Pancreas (tissue), 10 donors: ENCODE measurements around the gene CEACAM1. TPM values are rescaled to one million over a fixed set of nuclear protein-coding genes. Genes with fewer than 3 reads are reported as not detected.
"Not testable (repeated sequence)": the region's sequence is repeated elsewhere in the genome, so short reads cannot be mapped to it uniquely, and the experiment has no call there.

Experiments
- ATAC-seq, 4 donors: fragments of 200-7000 bp; cut with Tn5 transposase; one replicate each; pipeline versions ENCODE4 v1.8.0 to v1.9.1; 2020; ENCODE audit warnings: mild to moderate bottlenecking in 4 of 4, moderate library complexity in 4 of 4
- DNase-seq, 6 donors: peaks; one replicate each; pipeline ENCODE4 v3.0.0-alpha.2; 2020
- FAIRE-seq: peaks from 2 replicates; lab custom pipeline; 2012; peaks lifted over from hg19 to GRCh38; lab: Jason Lieb, UNC
- H3K27ac ChIP-seq, 4 donors: fragments of 200-600 bp; sonication (generic); 1 replicate in 3 of 4; 2 replicates in 1 of 4; pipeline versions ENCODE4 v1.5.0 to v1.8.0; 2020
- H3K27me3 ChIP-seq, 4 donors: fragments of 200-600 bp; one replicate each; pipeline ENCODE4 v1.8.0; 2021
- H3K36me3 ChIP-seq, 3 donors: fragments of 200-600 bp; sonication (generic) in 1 of 3; one replicate each; pipeline versions ENCODE4 v1.5.0 to v1.8.0; 2020 to 2021
- H3K4me1 ChIP-seq, 3 donors: fragments of 200-600 bp; one replicate each; pipeline ENCODE4 v1.8.0; 2021
- H3K4me3 ChIP-seq, 4 donors: fragments of 200-600 bp; sonication (generic) in 2 of 4; one replicate each; pipeline versions ENCODE4 v1.5.0 to v1.8.0; 2020 to 2021
- H3K9me3 ChIP-seq, 4 donors: fragments of 200-600 bp; one replicate each; pipeline ENCODE4 v1.8.0; 2021
- WGBS, 2 donors: extraction: QIAGEN DNeasy Blood & Tissue Kit; methylation state at CpG; one replicate each; pipeline ENCODE4 v1.1.7; 2013; 5-methylcytosine and 5-hydroxymethylcytosine counted together
- intact Hi-C, 3 donors: fragments of 100-400 bp; cut with DNase I; formaldehyde crosslinking; loops; one replicate each; pipeline versions ENCODE4 v1.11.1 to v1.14.2; 2022
- polyA plus RNA-seq, 2 donors: library from polyadenylated mRNA; stranded (reverse); fragments of 200-250 nt; gene quantifications; one replicate each; pipeline ENCODE4 v1.2.3, GENCODE V29; 2013
- total RNA-seq, 6 donors: library from RNA; stranded (reverse); fragmentation: NEBNext Ultra II Directional in 4 of 6; extraction: Animal tissue kit (Norgen Biotek cat#: 25700) in 4 of 6; gene quantifications; one replicate each; pipeline versions ENCODE4 v1.2.1 to v1.2.4, GENCODE V29; 2021 to 2023
- TF ChIP-seq, protein P1 (sequence below), 4 donors: fragments of 200-600 bp; sonication (generic) in 3 of 4; IDR thresholded peaks; one replicate each; pipeline versions ENCODE4 v1.5.0 to v1.8.0; 2021; ENCODE audit warnings: antibody characterized with exemption in 4 of 4
- donor health status: healthy with polysubstance abuse.
- donor health status: DM: no; HTN: no; CAD: no; lungs with moderate emphysema.
- donor health status: DM: no; HTN: no; CAD: no.
- donor health status: control.
- donor health status: control.
- donor health status: Bipolar disorder and iron deficiency.
- donor health status: DM: yes; HTN: yes; CAD: no.
- donor health status: DM: no; HTN: no; CAD: no.
- donor health status: DM: no; HTN: no; CAD: no.
- donor health status: DM: yes; HTN: yes; CAD: no.

CEACAM1 gene
- total and polyA plus RNA-seq, 8 donors, result 1.3 to 7.2 (median 1.9) TPM

DNA sequence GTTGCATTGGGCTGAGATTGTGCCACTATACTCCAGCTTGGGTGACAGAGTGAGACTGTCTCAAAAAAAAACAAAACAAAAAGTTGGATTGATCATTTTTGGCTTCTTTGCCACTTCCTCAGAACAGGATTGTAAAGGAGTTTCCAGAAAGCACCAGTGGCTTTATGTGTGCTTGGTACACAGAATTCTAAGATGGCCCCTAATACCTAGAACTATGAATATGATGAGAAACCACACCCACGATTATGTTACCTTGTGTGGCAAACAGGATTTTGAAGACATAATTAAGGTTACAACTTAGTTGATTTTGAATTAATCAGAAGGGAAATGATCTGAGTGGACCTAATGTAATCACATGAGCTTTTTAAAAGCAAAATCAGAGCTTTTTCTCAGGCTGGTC lies 26.5 kb downstream of the CEACAM1 start:
- H3K9me3 ChIP-seq, result no peaks in the 10 kb centered on the region

DNA sequence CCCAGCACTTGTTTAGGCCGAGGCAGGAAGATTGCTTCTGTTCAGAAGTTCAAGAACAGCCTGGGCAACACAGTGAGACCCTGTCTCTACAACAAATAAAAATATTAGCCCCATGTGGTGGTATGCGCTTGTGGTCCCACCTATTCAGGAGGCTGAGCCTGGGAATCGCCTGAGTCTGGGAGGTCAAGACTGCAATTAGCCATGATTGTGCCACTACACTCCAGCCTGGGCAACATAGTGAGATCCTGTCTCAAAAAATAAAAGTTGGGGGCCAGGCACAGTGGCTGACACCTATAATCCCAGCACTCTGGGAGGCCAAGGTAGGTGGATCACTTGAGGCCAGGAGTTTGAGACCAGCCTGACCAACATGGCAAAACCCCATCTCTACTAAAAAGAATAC lies 27.0 kb downstream of the CEACAM1 start:
- 96 to 97% methylated on average over 3 of the region's 3 CpGs for WGBS, 2 donors
- intact Hi-C loops, H3K4me3 ChIP-seq, H3K36me3 ChIP-seq, FAIRE-seq, H3K9me3 ChIP-seq, H3K27ac ChIP-seq, DNase-seq, H3K27me3 ChIP-seq, ATAC-seq: not testable (repeated sequence)
- H3K4me1 ChIP-seq, result peaks cover 0 to 20% (median 17%) of the 10 kb centered on the region in 3 donors

More for the DNA sequence above, 26.5 kb downstream of the CEACAM1 start:
- WGBS, 2 donors, result 63 to 68% methylated on average over 1 of the region's 1 CpG
- Histone ChIP-seq H3K36me3 (no peaks in the 10 kb centered on the region), H3K4me3 (no peak overlapping the region), H3K27ac (no peak overlapping the region), H3K27me3 (no peaks in the 10 kb centered on the region), H3K4me1 (peaks cover 0 to 20% (median 17%) of the 10 kb centered on the region in 3 donors)
- ATAC-seq (no peak), FAIRE-seq (no peak), DNase-seq (no peak)
- TF ChIP-seq, protein P1, sequence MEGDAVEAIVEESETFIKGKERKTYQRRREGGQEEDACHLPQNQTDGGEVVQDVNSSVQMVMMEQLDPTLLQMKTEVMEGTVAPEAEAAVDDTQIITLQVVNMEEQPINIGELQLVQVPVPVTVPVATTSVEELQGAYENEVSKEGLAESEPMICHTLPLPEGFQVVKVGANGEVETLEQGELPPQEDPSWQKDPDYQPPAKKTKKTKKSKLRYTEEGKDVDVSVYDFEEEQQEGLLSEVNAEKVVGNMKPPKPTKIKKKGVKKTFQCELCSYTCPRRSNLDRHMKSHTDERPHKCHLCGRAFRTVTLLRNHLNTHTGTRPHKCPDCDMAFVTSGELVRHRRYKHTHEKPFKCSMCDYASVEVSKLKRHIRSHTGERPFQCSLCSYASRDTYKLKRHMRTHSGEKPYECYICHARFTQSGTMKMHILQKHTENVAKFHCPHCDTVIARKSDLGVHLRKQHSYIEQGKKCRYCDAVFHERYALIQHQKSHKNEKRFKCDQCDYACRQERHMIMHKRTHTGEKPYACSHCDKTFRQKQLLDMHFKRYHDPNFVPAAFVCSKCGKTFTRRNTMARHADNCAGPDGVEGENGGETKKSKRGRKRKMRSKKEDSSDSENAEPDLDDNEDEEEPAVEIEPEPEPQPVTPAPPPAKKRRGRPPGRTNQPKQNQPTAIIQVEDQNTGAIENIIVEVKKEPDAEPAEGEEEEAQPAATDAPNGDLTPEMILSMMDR (IDR thresholded peaks at IDR 0.05), result no peak
- intact Hi-C loops, result no loop called here

DNA sequence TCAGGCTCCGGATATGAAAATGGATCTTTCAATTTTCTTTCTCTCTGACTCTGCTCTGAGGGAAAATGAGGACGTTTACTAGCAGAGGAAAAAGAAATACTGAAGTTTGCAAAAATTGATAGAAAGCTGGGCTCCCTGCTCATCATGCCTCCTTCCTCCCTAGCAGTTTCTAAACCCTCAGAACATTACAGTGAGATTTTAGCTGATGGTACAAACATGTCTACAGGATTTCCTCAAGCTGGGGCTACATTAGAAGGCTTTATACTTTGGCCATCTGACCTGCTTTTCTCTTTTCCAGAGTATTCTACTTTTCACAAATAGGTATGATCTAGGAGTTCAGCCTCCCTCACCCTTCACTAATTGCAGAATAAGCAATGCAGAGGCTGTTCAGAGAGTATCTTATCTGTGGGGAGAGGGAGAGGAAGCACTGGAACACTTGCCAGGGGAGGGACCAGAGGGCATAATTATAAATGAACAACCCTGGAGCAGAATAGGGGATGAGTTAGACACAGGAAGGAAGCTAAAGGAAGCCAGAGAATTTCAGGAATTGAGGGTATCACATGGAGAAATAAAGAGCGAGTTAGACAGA lies 30.0 kb downstream of the CEACAM1 start:
- no peak for FAIRE-seq
- H3K4me1 ChIP-seq, result peaks cover 0 to 20% (median 17%) of the 10 kb centered on the region in 3 donors
- TF ChIP-seq, protein P1 (IDR thresholded peaks at IDR 0.05), result no peak
- H3K9me3 ChIP-seq, result no peaks in the 10 kb centered on the region
- peak in 3 of 4 donors; percentile 10 to 48 (median 45) for ATAC-seq
- intact Hi-C loops, result no loop called here
- H3K27me3 ChIP-seq, result no peaks in the 10 kb centered on the region
- 38 to 46% methylated on average over 3 of the region's 3 CpGs for WGBS, 2 donors
- no peak for DNase-seq
- peak overlapping the region in 3 of 4 donors; percentile 23 to 75 (median 73) for H3K27ac ChIP-seq
- H3K36me3 ChIP-seq, result no peaks in the 10 kb centered on the region
- H3K4me3 ChIP-seq, result no peak overlapping the region

DNA sequence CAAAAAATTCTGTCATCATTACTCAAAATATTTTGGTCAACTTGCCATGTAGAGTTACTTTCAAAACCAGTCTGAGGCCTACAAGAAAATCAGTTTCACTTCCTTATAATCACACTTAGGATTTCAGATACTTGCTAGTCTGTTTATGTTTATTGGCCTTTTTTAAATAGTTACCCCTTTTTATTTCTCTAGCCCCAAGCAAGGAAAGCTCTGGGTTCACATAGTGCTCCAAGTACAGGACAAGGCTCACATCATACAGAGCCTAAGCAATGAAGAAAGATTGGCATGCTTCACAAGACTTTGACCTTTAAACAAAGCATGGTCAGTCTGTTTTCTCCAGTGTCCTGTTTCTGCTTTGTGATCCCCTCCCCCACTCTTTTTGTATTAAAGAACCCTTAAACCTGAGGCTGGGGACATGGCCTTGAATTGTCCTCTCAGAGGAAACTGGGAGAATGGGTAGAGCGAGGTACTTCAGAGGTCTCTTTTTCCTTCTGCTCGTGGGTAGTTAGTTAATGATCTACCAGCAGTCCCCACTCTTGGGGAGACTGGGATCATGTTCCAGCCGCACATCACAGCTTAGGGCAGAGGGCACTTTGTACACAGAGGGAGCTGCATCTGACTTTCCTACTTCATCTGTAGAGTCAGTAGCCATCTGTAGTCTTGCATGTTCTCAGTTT lies 30.7 kb downstream of the CEACAM1 start:
- peak overlapping the region in 3 of 4 donors; percentile 23 to 75 (median 73) for H3K27ac ChIP-seq
- no peaks in the 10 kb centered on the region for H3K27me3 ChIP-seq
- no peaks in the 10 kb centered on the region for H3K9me3 ChIP-seq
- FAIRE-seq (no peak), DNase-seq (peak in 3 of 6 donors; percentile 30 to 71 (median 39)), ATAC-seq (peak; percentile 88 to 96 (median 95))
- H3K4me1 ChIP-seq, result peaks cover 0 to 20% (median 17%) of the 10 kb centered on the region in 3 donors
- intact Hi-C loops, result no loop called here
- H3K36me3 ChIP-seq, result no peaks in the 10 kb centered on the region
- TF ChIP-seq, protein P1 (IDR thresholded peaks at IDR 0.05), result no peak
- 6 to 13% methylated on average over 3 of the region's 3 CpGs for WGBS, 2 donors
- H3K4me3 ChIP-seq, result no peak overlapping the region

DNA sequence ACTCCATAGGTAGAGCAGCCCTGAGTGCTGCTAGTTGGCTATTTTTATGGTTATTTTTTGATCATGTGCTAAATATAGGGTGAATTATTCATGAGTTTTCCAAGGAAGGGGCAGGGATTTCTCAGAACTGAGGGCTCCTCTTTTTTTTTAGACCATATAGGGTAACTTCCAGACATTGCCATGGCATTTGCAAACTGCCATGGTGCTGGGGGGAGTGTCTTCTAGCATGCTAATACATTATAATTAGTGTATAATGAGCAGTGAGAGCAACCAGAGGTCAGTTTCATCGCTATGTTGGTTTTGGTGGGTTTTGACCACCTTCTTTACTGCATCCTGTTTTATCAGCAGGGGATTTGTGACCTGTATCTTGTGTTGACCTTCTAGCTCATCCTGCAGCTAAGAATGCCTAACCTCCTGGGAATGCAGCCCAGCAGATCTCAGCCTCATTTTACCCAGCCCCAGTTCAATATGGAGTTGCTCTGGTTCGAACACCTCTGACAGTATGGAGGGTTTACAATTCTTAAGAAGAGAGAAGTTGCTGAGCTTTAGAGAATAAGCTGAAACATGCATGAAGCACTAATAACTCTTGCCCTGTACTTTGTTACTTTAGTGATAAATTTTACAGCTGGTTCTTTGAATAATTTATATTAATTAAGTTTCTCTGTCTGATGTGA lies 31.7 kb downstream of the CEACAM1 start:
- Histone ChIP-seq H3K36me3 (no peaks in the 10 kb centered on the region), H3K27me3 (no peaks in the 10 kb centered on the region), H3K4me3 (no peak overlapping the region), H3K4me1 (peaks cover 0 to 20% (median 17%) of the 10 kb centered on the region in 3 donors), H3K9me3 (no peaks in the 10 kb centered on the region), H3K27ac (peak overlapping the region in 2 of 4 donors; percentile 73 to 75)
- intact Hi-C loops, result no loop called here
- FAIRE-seq (no peak), ATAC-seq (no peak), DNase-seq (no peak)
- TF ChIP-seq, protein P1 (IDR thresholded peaks at IDR 0.05), result no peak
- 96 to 98% methylated on average over 2 of the region's 2 CpGs for WGBS, 2 donors
